Measurements from ENCODE around the gene DVL2.

DNA sequence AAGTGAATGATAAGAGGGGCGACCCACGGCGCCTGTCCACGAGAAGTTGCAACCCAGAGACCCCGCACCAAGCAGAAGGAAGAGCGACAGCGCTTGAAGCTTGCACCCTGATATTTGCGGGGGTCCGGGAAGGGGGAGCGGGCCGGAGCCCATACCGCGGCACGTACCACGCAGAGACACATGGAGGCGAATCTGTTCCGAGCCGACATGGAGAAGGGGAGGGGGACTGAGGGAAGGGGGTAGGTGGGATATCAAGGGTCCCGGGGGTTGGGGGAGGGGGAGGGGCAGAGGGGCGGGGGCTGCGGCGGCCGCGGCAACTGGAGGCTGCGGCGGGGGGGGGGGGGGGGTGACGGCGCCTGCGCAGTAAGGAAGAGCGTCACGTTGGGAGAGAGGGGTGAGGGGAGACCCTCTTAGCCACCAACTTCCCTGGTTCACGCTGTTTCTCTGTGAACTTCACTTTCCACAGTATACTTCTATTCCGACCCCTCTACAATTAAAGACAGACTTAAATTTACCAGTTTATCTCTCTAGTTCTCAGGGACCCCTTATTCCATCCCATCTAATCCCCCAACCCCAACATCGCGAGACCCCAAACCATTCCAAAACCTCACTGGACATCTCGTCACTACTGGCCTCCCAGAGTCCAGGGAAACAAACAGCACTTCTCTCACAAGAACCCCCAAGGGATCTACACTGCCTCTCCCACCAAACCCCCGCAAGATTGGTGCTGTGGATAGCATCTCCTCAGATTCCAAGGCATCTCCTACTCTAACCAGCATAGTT is 22.6 kb downstream of the DVL2 start:
- TF ChIP-seq GATA3 (IDR thresholded peaks at IDR 0.05; ENCODE audit: low read depth, low read length) (no peak), GATA2 (IDR thresholded peaks at IDR 0.05; ENCODE audit: low read depth, low read length) (no peak)
